H1 (cell line): ENCODE data around the gene BFSP2. TPM values are rescaled to one million over a fixed set of nuclear protein-coding genes. Genes with fewer than 3 reads are reported as not detected.

Experiments
- CTCF ChIA-PET: fragments of 300-600 bp; sonication (Branson Sonifier 250); formaldehyde crosslinking; loops from one replicate; lab custom pipeline; 2021; ENCODE audit not compliant: partially characterized antibody; lab: Charles Lee
- POLR2A ChIA-PET: fragments of 300-600 bp; sonication (Branson Sonifier 250); formaldehyde crosslinking; loops from one replicate; lab custom pipeline; 2021; ENCODE audit warnings: inconsistent platforms; ENCODE audit not compliant: partially characterized antibody; lab: Charles Lee
- DNase-seq, 2 experiments: peaks; one replicate each; pipeline versions ENCODE4 v3.0.0 to v3.0.0-alpha.2; 2010 to 2022; ENCODE audit warnings: low spot score in 2 of 2, low read depth in 1 of 2, mixed read lengths in 1 of 2
- FAIRE-seq: peaks from 2 replicates; lab custom pipeline; 2011; peaks lifted over from hg19 to GRCh38; lab: Jason Lieb, UNC
- H2AFZ ChIP-seq: 2 replicates; pipeline ENCODE4 v1.8.1; 2012; ENCODE audit warnings: low read length, inconsistent platforms
- H2AK5ac ChIP-seq: 2 replicates; pipeline ENCODE4 v1.6.1; 2013; ENCODE audit warnings: low read depth, low read length
- H2BK120ac ChIP-seq: replicated peaks from 2 replicates; pipeline ENCODE3; 2013; ENCODE audit warnings: low read depth, low read length, inconsistent platforms
- H2BK12ac ChIP-seq: 2 replicates; pipeline ENCODE4 v1.6.1; 2013; ENCODE audit warnings: low read depth, low read length
- H2BK15ac ChIP-seq: 2 replicates; pipeline ENCODE4 v1.6.1; 2013; ENCODE audit warnings: low read length
- H2BK20ac ChIP-seq: 2 replicates; pipeline ENCODE4 v1.6.1; 2013; ENCODE audit warnings: low read length
- H2BK5ac ChIP-seq: 2 replicates; pipeline ENCODE4 v1.6.1; 2013; ENCODE audit warnings: low read depth, low read length
- H3K14ac ChIP-seq: 2 replicates; pipeline ENCODE4 v1.6.1; 2013; ENCODE audit warnings: inconsistent platforms; ENCODE audit not compliant: insufficient read length
- H3K18ac ChIP-seq: 2 replicates; pipeline ENCODE4 v1.6.1; 2013; ENCODE audit warnings: low read length; ENCODE audit errors: extremely low read depth
- H3K23ac ChIP-seq: 2 replicates; pipeline ENCODE4 v1.6.1; 2013; ENCODE audit warnings: inconsistent platforms; ENCODE audit not compliant: insufficient read length
- H3K23me2 ChIP-seq: 2 replicates; pipeline ENCODE4 v1.6.1; 2013; ENCODE audit warnings: low read depth, low read length
- H3K27ac ChIP-seq: 2 replicates; pipeline ENCODE4 v1.6.1; 2011; ENCODE audit warnings: low read depth, low read length, inconsistent platforms
- H3K27me3 ChIP-seq, 4 experiments: replicated peaks in 1 of 4; 1 replicate in 1 of 4; 2 replicates in 3 of 4; pipeline versions ENCODE4 v1.6.1 to v1.8.1; 2011 to 2013; ENCODE audit warnings: low read length in 3 of 4, mild to moderate bottlenecking in 3 of 4, inconsistent platforms in 2 of 4, mixed read lengths in 2 of 4, moderate library complexity in 1 of 4; ENCODE audit not compliant: control insufficient read depth in 3 of 4, insufficient read depth in 3 of 4; ENCODE audit errors: extremely low read depth in 1 of 4
- H3K36me3 ChIP-seq, 4 experiments: 2 replicates each; pipeline versions ENCODE4 v1.6.1 to v1.8.1; 2011 to 2013; ENCODE audit warnings: mild to moderate bottlenecking in 4 of 4, low read length in 3 of 4, moderate library complexity in 2 of 4, control low read depth in 1 of 4, inconsistent platforms in 1 of 4; ENCODE audit not compliant: insufficient read depth in 4 of 4, control insufficient read depth in 2 of 4
- H3K4ac ChIP-seq: replicated peaks from 2 replicates; pipeline ENCODE3; 2013; ENCODE audit warnings: low read length, low read depth, mixed read lengths, inconsistent platforms; ENCODE audit not compliant: insufficient read length
- H3K4me1 ChIP-seq, 4 experiments: replicated peaks in 1 of 4; 1 replicate in 1 of 4; 2 replicates in 3 of 4; pipeline versions ENCODE4 v1.6.1 to v1.8.1; 2011 to 2013; ENCODE audit warnings: low read length in 3 of 4, inconsistent platforms in 2 of 4, mixed read lengths in 1 of 4; ENCODE audit not compliant: insufficient read depth in 4 of 4, control insufficient read depth in 3 of 4
- H3K4me2 ChIP-seq, 2 experiments: 2 replicates each; pipeline versions ENCODE4 v1.6.1 to v1.8.1; 2011 to 2013; ENCODE audit warnings: low read depth in 2 of 2, low read length in 2 of 2, control low read depth in 1 of 2, inconsistent platforms in 1 of 2, mild to moderate bottlenecking in 1 of 2; ENCODE audit not compliant: insufficient read depth in 1 of 2
- H3K4me3 ChIP-seq, 4 experiments: fragments of 200-600, 300-600 bp in 1 of 4; sonication (generic), shearing (Covaris generic), sonication (Bioruptor Twin) in 1 of 4; 2 replicates each; pipeline versions ENCODE4 v1.5.1 to v1.8.1; 2011 to 2016; ENCODE audit warnings: low read length in 4 of 4, low read depth in 3 of 4, control low read depth in 2 of 4, inconsistent platforms in 2 of 4, mild to moderate bottlenecking in 2 of 4, mixed read lengths in 1 of 4, moderate library complexity in 1 of 4; ENCODE audit not compliant: insufficient read depth in 2 of 4; ENCODE audit errors: extremely low read depth in 1 of 4
- H3K56ac ChIP-seq: replicated peaks from 2 replicates; pipeline ENCODE3; 2013; ENCODE audit warnings: low read depth, mild to moderate bottlenecking, mixed read lengths, low read length, inconsistent platforms; ENCODE audit not compliant: insufficient read length
- H3K79me1 ChIP-seq: 2 replicates; pipeline ENCODE4 v1.6.1; 2013; ENCODE audit warnings: low read depth, low read length, control low read depth
- H3K79me2 ChIP-seq, 2 experiments: 2 replicates each; pipeline versions ENCODE4 v1.6.1 to v1.8.1; 2012 to 2013; ENCODE audit warnings: low read length in 2 of 2, mild to moderate bottlenecking in 2 of 2, inconsistent platforms in 1 of 2; ENCODE audit not compliant: insufficient read depth in 2 of 2, control insufficient read depth in 1 of 2
- H3K9ac ChIP-seq, 4 experiments: replicated peaks in 1 of 4; 1 replicate in 1 of 4; 2 replicates in 3 of 4; pipeline versions ENCODE4 v1.6.1 to v1.8.1; 2011 to 2013; ENCODE audit warnings: low read depth in 3 of 4, low read length in 3 of 4, control low read depth in 2 of 4, mild to moderate bottlenecking in 2 of 4, moderate library complexity in 2 of 4, inconsistent platforms in 1 of 4; ENCODE audit errors: extremely low read depth in 1 of 4
- H3K9me3 ChIP-seq, 2 experiments: 2 replicates each; pipeline versions ENCODE4 v1.6.1 to v1.8.1; 2012 to 2013; ENCODE audit warnings: mild to moderate bottlenecking in 2 of 2, moderate library complexity in 2 of 2, control low read depth in 1 of 2, inconsistent platforms in 1 of 2, low read depth in 1 of 2, low read length in 1 of 2, mixed read lengths in 1 of 2; ENCODE audit not compliant: insufficient read depth in 2 of 2
- H4K20me1 ChIP-seq, 2 experiments: replicated peaks in 1 of 2; 2 replicates each; pipeline versions ENCODE3 to v1.8.1; 2011 to 2013; ENCODE audit warnings: inconsistent platforms in 2 of 2, low read length in 2 of 2, mild to moderate bottlenecking in 1 of 2; ENCODE audit not compliant: insufficient read depth in 2 of 2, control insufficient read depth in 1 of 2
- H4K5ac ChIP-seq: 2 replicates; pipeline ENCODE4 v1.6.1; 2013; ENCODE audit warnings: low read length, low read depth, mixed read lengths, inconsistent platforms; ENCODE audit not compliant: insufficient read length
- H4K8ac ChIP-seq: 2 replicates; pipeline ENCODE4 v1.8.0; 2013; ENCODE audit warnings: mild to moderate bottlenecking, moderate library complexity, low read length, inconsistent platforms; ENCODE audit not compliant: insufficient read depth; ENCODE audit errors: extremely low read depth
- H4K91ac ChIP-seq: replicated peaks from 2 replicates; pipeline ENCODE3; 2013; ENCODE audit warnings: low read length, mixed read lengths, inconsistent platforms; ENCODE audit not compliant: insufficient read length
- CBX8 ChIP-seq: fragments of 300-800, 300-1000 bp; sonication (generic); IDR thresholded peaks from 2 replicates; pipeline ENCODE4 v1.7.1; 2016; ENCODE audit warnings: low read depth, low read length, borderline replicate concordance
- EP300 ChIP-seq, 2 experiments: IDR thresholded peaks; 1 replicate in 1 of 2; 2 replicates in 1 of 2; pipeline ENCODE4 v1.6.1; 2011 to 2012; ENCODE audit warnings: low read depth in 2 of 2, low read length in 2 of 2, mild to moderate bottlenecking in 2 of 2, borderline replicate concordance in 1 of 2, inconsistent platforms in 1 of 2, moderate library complexity in 1 of 2
- KDM4A ChIP-seq: IDR thresholded peaks from one replicate; pipeline ENCODE4 v1.7.1; 2012; ENCODE audit warnings: low read depth, mild to moderate bottlenecking, moderate library complexity, low read length, inconsistent platforms; ENCODE audit not compliant: severe bottlenecking
- POLR2A ChIP-seq, 2 experiments: IDR thresholded peaks; 1 replicate in 1 of 2; 2 replicates in 1 of 2; pipeline ENCODE4 v1.6.1; 2011; ENCODE audit warnings: low read depth in 2 of 2, low read length in 2 of 2, mild to moderate bottlenecking in 2 of 2; ENCODE audit errors: control extremely low read depth in 1 of 2
- SRF ChIP-seq: IDR thresholded peaks from 2 replicates; pipeline ENCODE4 v1.6.1; 2011; ENCODE audit warnings: mild to moderate bottlenecking, low read depth, low read length, moderate library complexity
- WGBS, 2 experiments: shearing (Covaris generic) in 1 of 2; methylation state at CpG; one replicate each; pipeline versions ENCODE4 v1.1.6 to v1.1.7; 2013 to 2015; ENCODE audit warnings: low lambda C conversion rate in 2 of 2, mixed read lengths in 2 of 2, inconsistent platforms in 1 of 2, low coverage in 1 of 2, missing lambda C conversion rate in 1 of 2; ENCODE audit not compliant: insufficient replicate concordance in 2 of 2, insufficient coverage in 1 of 2, insufficient read length in 1 of 2; ENCODE audit errors: extremely low coverage in 1 of 2, missing lambda C conversion rate in 1 of 2; 5-methylcytosine and 5-hydroxymethylcytosine counted together
- polyA plus RNA-seq, 7 experiments: library from polyadenylated mRNA; depleted of rRNA in 3 of 7; stranded (reverse) in 5 of 7; unstranded in 2 of 7; fragments of >200 nt in 5 of 7; fragments of 200-250 nt in 2 of 7; gene quantifications; 1 replicate in 5 of 7; 2 replicates in 1 of 7; 4 replicates in 1 of 7; pipeline versions ENCODE4 v1.2.1 to v1.2.3, GENCODE V29; 2011 to 2013; ENCODE audit warnings: missing spikeins in 2 of 7, mixed read lengths in 2 of 7
- total RNA-seq: library from RNA; stranded (reverse); fragmentation: NEBNext Ultra II Directional; extraction: Animal tissue kit (Norgen Biotek cat#: 25700); gene quantifications from 2 replicates; pipeline ENCODE4 v1.2.1, GENCODE V29; 2021

The BFSP2 gene
- total and polyA plus RNA-seq, 2 of the 8 experiments (the other 6 are each of a cell fraction or from before 2014, with no cell fraction given), result not detected

DNA sequence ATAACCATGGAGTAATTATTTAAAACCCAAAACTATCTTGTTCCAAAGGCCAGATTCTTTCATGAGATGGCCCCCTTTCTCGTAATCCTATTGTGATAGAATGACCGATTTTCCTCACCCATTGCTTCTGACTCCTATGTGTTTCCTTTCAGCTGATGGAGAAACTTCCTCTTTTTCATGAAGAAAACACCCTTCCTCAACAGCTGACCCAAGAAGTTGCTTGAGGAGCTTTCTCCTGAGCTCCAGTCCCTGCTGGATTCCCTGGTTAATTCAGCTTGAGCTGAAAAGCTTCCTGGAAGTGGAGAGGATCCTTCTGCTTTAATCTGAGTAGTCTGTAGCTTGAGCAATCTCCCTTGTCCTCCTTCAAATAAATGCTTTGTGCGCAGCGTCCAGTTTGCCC is 75.0 kb downstream of the BFSP2 start:
- H3K9ac ChIP-seq, result no peak overlapping the region
- H2BK5ac ChIP-seq, result no peak overlapping the region
- H3K23me2 ChIP-seq, result no peaks in the 10 kb centered on the region
- H3K27me3 ChIP-seq, result peaks cover 0 to 5% (median 0%) of the 10 kb centered on the region in 4 experiments; a peak in 4 of 7 replicates
- no peak overlapping the region for H2AFZ ChIP-seq
- no peak overlapping the region for H2BK15ac ChIP-seq
- H2BK120ac ChIP-seq, result no peak overlapping the region
- no peaks in the 10 kb centered on the region for H4K20me1 ChIP-seq
- ChIA-PET POLR2A (no interaction called here), CTCF (interaction anchor here (0.6 to 3.5 kb wide), 6 partner anchors 9 to 529 kb away, joined by 3 to 13 read pairs (median 3); no protein-coding TSS in a partner anchor)
- H2AK5ac ChIP-seq, result no peak overlapping the region
- no peaks in the 10 kb centered on the region for H3K79me2 ChIP-seq
- no peak overlapping the region for H2BK20ac ChIP-seq
- no peak overlapping the region for H4K91ac ChIP-seq
- peaks cover 0 to 12% (median 6%) of the 10 kb centered on the region in 4 experiments; a peak in 5 of 7 replicates for H3K4me1 ChIP-seq
- no peak overlapping the region for H4K8ac ChIP-seq
- no peaks in the 10 kb centered on the region for H3K36me3 ChIP-seq
- H3K9me3 ChIP-seq, result no peaks in the 10 kb centered on the region
- H3K14ac ChIP-seq, result no peak overlapping the region
- WGBS, 2 experiments, result 88% methylated on average over 4 of the region's 4 CpGs; no CpG with 5 or more reads in 1 of the 2 experiments
- no peak overlapping the region for H3K27ac ChIP-seq
- no peak overlapping the region for H3K23ac ChIP-seq
- no peak overlapping the region for H3K18ac ChIP-seq
- TF ChIP-seq KDM4A (no peak), SRF (no peak), CBX8 (no peak), POLR2A (IDR thresholded peaks at IDR 0.05; ENCODE audit: control extremely low read depth in 1 of 2, low read depth in 2 of 2, low read length in 2 of 2) (no peak), EP300 (IDR thresholded peaks at IDR 0.05; ENCODE audit: borderline replicate concordance in 1 of 2, low read depth in 2 of 2, low read length in 2 of 2) (no peak)
- no peak overlapping the region for H3K56ac ChIP-seq
- DNase-seq, result no peak
- H2BK12ac ChIP-seq, result no peak overlapping the region
- no peak overlapping the region for H3K4me2 ChIP-seq
- H4K5ac ChIP-seq, result no peak overlapping the region
- no peak overlapping the region for H3K4ac ChIP-seq
- H3K79me1 ChIP-seq, result no peaks in the 10 kb centered on the region
- FAIRE-seq, result no peak
- no peak overlapping the region for H3K4me3 ChIP-seq
